SIG-M5 treated with dmso at 0.1 percent for 504 hours (cell line): ENCODE results near the gene WASL.

ENCODE experiments used
- DNase-seq: peaks from one replicate; lab custom pipeline; 2025; ENCODE audit not compliant: unreplicated experiment; lab: John Stamatoyannopoulos, UW

Gene WASL

GRCh38 chr7:123770378-123770777 lies 21.6 kb upstream of the WASL start:
- DNase-seq, result peak; percentile 82

GRCh38 chr7:123769371-123769770 lies 20.6 kb upstream of the WASL start:
- no peak for DNase-seq

GRCh38 chr7:123768493-123768892 lies 19.7 kb upstream of the WASL start:
- no peak for DNase-seq

GRCh38 chr7:123763191-123763661 lies 14.4 kb upstream of the WASL start:
- no peak for DNase-seq

- no peak for DNase-seq
Observed at GRCh38 chr7:123761729-123762128, 12.9 kb upstream of the WASL start.

- DNase-seq, result no peak
Observed at GRCh38 chr7:123757095-123757494, 8.3 kb upstream of the WASL start.

GRCh38 chr7:123755338-123755737 lies 6.5 kb upstream of the WASL start:
- no peak for DNase-seq

GRCh38 chr7:123754271-123754871 lies 5.6 kb upstream of the WASL start:
- DNase-seq, result no peak

- DNase-seq, result no peak
Observed at GRCh38 chr7:123752534-123752933, 3.7 kb upstream of the WASL start.

- DNase-seq, result no peak
Observed at GRCh38 chr7:123751821-123752220, 3.0 kb upstream of the WASL start.

- DNase-seq, result no peak
Observed at GRCh38 chr7:123750389-123751230, 1.8 kb upstream of the WASL start.

GRCh38 chr7:123749537-123749857 lies 694 bp upstream of the WASL start:
- DNase-seq, result peak; percentile 81

- DNase-seq, result no peak
Observed at GRCh38 chr7:123748171-123748733, 551 bp downstream of the WASL start.

- peak; percentile 65 for DNase-seq
Observed at GRCh38 chr7:123747620-123748141, 1.1 kb downstream of the WASL start.

- DNase-seq, result no peak
Observed at GRCh38 chr7:123746931-123747488, 1.8 kb downstream of the WASL start.

GRCh38 chr7:123746055-123746454 lies 2.7 kb downstream of the WASL start:
- no peak for DNase-seq

- no peak for DNase-seq
Observed at GRCh38 chr7:123745437-123745836, 3.4 kb downstream of the WASL start.

- DNase-seq, result no peak
Observed at GRCh38 chr7:123744416-123744815, 4.4 kb downstream of the WASL start.

- no peak for DNase-seq
Observed at GRCh38 chr7:123741940-123742339, 6.9 kb downstream of the WASL start.

- DNase-seq, result no peak
Observed at GRCh38 chr7:123738808-123739207, 10.0 kb downstream of the WASL start.

- DNase-seq, result no peak
Observed at GRCh38 chr7:123738356-123738755, 10.4 kb downstream of the WASL start.
